ENCODE results near the gene LAD1.

GRCh38 chr1:201420608-201421002 lies 21.5 kb upstream of the LAD1 start:
- no peak for TF ChIP-seq CTCF (IDR thresholded peaks at IDR 0.05)
- TF ChIP-seq POLR2A (IDR thresholded peaks at IDR 0.05), result no peak
- TF ChIP-seq POLR2AphosphoS5 (IDR thresholded peaks at IDR 0.05), result no peak

All from breast epithelium (tissue), 3 donors.